A549 treated with CpdA at 1 μM for 4 hours (cell line): ENCODE results near the gene DUSP16. TPM values are rescaled to one million over a fixed set of nuclear protein-coding genes. Genes with fewer than 3 reads are reported as not detected.

ENCODE experiments used
- total RNA-seq: library from RNA; stranded (reverse); fragments of 200-300 nt; extraction: Qiagen RNA extraction; gene quantifications from 5 replicates; pipeline ENCODE4 v1.2.3, GENCODE V29; 2022; ENCODE audit warnings: low read depth

DUSP16 gene, protein sequence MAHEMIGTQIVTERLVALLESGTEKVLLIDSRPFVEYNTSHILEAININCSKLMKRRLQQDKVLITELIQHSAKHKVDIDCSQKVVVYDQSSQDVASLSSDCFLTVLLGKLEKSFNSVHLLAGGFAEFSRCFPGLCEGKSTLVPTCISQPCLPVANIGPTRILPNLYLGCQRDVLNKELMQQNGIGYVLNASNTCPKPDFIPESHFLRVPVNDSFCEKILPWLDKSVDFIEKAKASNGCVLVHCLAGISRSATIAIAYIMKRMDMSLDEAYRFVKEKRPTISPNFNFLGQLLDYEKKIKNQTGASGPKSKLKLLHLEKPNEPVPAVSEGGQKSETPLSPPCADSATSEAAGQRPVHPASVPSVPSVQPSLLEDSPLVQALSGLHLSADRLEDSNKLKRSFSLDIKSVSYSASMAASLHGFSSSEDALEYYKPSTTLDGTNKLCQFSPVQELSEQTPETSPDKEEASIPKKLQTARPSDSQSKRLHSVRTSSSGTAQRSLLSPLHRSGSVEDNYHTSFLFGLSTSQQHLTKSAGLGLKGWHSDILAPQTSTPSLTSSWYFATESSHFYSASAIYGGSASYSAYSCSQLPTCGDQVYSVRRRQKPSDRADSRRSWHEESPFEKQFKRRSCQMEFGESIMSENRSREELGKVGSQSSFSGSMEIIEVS
- total RNA-seq = 10.7 to 13.7 TPM (median 11.5 TPM) in 5 replicates

DNA sequence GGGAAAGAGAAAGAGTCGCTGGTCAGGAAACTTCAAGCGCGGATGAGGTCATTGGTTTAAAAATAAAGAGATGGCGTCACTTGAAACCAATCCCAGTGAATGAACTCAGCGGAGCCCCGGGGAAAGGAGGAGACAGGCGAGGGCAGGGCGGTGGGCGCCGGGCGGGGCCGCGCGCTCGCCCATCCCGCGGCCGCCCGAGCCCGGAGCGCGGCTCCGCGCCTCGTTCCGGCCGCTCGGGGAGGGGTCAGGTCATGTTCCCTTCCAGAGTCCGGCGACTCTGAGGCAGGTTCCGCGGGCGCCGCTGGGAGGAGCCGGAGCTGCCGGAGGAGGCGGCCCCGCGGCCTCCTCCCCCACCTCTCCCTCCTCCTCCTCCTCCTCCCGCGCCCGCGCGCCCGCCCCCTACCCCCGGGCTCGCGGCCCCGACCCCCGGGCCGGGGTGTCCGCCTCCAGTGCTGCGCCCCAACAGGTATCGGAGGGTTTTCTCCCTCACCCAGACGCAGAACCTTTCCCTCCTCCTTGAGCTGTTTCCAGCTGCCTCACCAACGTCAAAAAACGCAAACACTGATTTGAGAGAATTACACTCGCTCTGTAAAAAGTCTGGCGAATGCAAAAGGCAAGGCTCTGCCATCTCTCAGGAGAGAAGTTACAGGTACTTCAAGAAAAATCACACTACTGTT is at the start of gene DUSP16:
TSS of gene DUSP16 (minus strand) at position 279 of the 677 bp plus-strand sequence. CDS start 41,765 bp downstream, outside the sequence.

DNA sequence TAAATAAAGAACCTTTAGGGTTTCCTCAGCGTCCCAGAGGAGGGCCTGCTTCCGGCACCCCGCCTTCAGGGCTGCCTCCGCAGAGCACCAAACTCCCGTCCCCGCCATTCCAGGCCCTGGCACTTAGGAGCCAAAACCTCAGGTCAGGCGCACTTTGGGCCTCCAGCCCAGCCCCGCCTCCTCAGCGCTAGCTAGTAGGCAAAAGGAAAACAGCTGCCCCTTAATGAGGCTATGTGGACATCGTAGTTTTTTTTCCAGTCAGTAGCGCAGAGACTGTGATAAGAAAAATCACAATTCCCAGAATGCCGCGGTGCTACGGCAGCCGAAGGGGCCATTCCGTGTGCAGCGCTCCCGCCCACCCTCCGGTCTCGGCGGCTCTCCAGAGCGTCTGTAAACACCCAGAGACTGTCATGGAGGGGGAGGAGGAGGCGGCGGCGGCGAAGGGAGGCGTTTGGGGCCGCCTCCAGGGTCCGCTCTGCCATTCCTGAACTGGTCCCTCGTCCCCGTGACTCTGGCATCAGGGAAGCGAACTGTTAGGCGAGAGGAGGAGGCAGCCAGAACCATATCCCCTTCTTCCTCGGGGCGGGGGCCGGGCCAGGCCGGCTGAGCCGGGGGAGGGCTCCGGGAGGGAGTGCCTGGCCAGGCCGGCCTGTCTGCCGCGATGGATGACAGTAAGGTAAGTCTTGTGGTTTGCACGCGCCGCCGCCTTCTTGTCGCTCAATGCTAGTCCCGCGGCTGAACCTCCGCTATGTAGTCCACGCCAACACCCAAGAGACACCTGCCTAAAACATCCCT is 49.0 kb upstream of the DUSP16 start, which contains the start of gene CREBL2:
TSS of gene CREBL2 (plus strand) at position 365 of the 795 bp plus-strand sequence. CDS start at position 662, 297 bp downstream.

Other genes starting within 250 kb of the DUSP16 start
- gene MANSC1, start 212.6 kb downstream of the DUSP16 start, total RNA-seq = 3.8 to 4.8 TPM (median 3.9 TPM) in 5 replicates
- 7.6 to 10.6 TPM (median 9.6 TPM) in 5 replicates for gene BORCS5, start 205.8 kb downstream of the DUSP16 start, total RNA-seq
- gene CREBL2, start 49.0 kb upstream of the DUSP16 start, total RNA-seq = 18.7 to 22.4 TPM (median 19.3 TPM) in 5 replicates
- gene GPR19, start 133.3 kb upstream of the DUSP16 start, total RNA-seq = 0.79 to 1.3 TPM (median 1.2 TPM) in 5 replicates
- gene CDKN1B, start 154.5 kb upstream of the DUSP16 start, total RNA-seq = 18.4 to 20.4 TPM (median 19.4 TPM) in 5 replicates
- gene APOLD1, start 222.8 kb upstream of the DUSP16 start, total RNA-seq = 0.13 to 0.65 TPM (median 0.30 TPM) in 5 replicates